ENCODE measurements around the gene TMEM94.
"Not testable (repeated sequence)": the region's sequence is repeated elsewhere in the genome, so short reads cannot be mapped to it uniquely, and the experiment has no call there.

Gene TMEM94

GRCh38 chr17:75447951-75448856 lies 8.2 kb upstream of the TMEM94 start:
- DNase-seq, result no peak

- no peak for DNase-seq
Measured at GRCh38 chr17:75450270-75450669, 6.2 kb upstream of the TMEM94 start.

- DNase-seq, result no peak
Measured at GRCh38 chr17:75454193-75454592, 2.2 kb upstream of the TMEM94 start.

- DNase-seq, result not testable (repeated sequence)
Measured at GRCh38 chr17:75454672-75455071, 1.8 kb upstream of the TMEM94 start.

GRCh38 chr17:75456039-75456416 lies 407 bp upstream of the TMEM94 start:
- no peak for DNase-seq

- DNase-seq, result no peak
Measured at GRCh38 chr17:75457047-75457654, 716 bp downstream of the TMEM94 start.

GRCh38 chr17:75459246-75459589 lies 2.8 kb downstream of the TMEM94 start:
- no peak for DNase-seq

- DNase-seq, result no peak
Measured at GRCh38 chr17:75459590-75460267, 3.3 kb downstream of the TMEM94 start.

- no peak for DNase-seq
Measured at GRCh38 chr17:75460295-75460694, 3.9 kb downstream of the TMEM94 start.

- no peak for DNase-seq
Measured at GRCh38 chr17:75463603-75464002, 7.2 kb downstream of the TMEM94 start.

- no peak for DNase-seq
Measured at GRCh38 chr17:75465039-75465438, 8.6 kb downstream of the TMEM94 start.

GRCh38 chr17:75468291-75468754 lies 11.9 kb downstream of the TMEM94 start:
- DNase-seq, result no peak

GRCh38 chr17:75468779-75469373 lies 12.4 kb downstream of the TMEM94 start:
- no peak for DNase-seq

GRCh38 chr17:75471207-75471606 lies 14.8 kb downstream of the TMEM94 start:
- DNase-seq, result no peak

- DNase-seq, result no peak
Measured at GRCh38 chr17:75472119-75472518, 15.7 kb downstream of the TMEM94 start.

- DNase-seq, result no peak
Measured at GRCh38 chr17:75473246-75473645, 16.8 kb downstream of the TMEM94 start.

GRCh38 chr17:75474736-75475135 lies 18.3 kb downstream of the TMEM94 start:
- no peak for DNase-seq

GRCh38 chr17:75475144-75475835 lies 18.9 kb downstream of the TMEM94 start:
- no peak for DNase-seq

- no peak for DNase-seq
Measured at GRCh38 chr17:75475851-75476250, 19.4 kb downstream of the TMEM94 start.

GRCh38 chr17:75476271-75476671 lies 19.8 kb downstream of the TMEM94 start:
- DNase-seq, result no peak

- no peak for DNase-seq
Measured at GRCh38 chr17:75476752-75477489, 20.5 kb downstream of the TMEM94 start.

- not testable (repeated sequence) for DNase-seq
Measured at GRCh38 chr17:75477490-75477862, 21.0 kb downstream of the TMEM94 start.

Data from NCI-H1048 (cell line).